Mesenchymal stem cell (in vitro differentiated cells and primary cell): Measurements from ENCODE around the gene MCM6.
"Not testable (repeated sequence)": the region's sequence is repeated elsewhere in the genome, so short reads cannot be mapped to it uniquely, and the experiment has no call there.

Source experiments
- DNase-seq: peaks from one replicate; pipeline ENCODE4 v3.0.0-alpha.2; 2013
- H2AFZ ChIP-seq: one replicate; pipeline ENCODE4 v1.6.1; 2013; ENCODE audit warnings: low read depth, mild to moderate bottlenecking, control low read depth, inconsistent platforms, low read length, moderate library complexity
- H2AK5ac ChIP-seq: 2 replicates; pipeline ENCODE4 v1.6.1; 2013; ENCODE audit warnings: low read length, moderate library complexity, mild to moderate bottlenecking, inconsistent platforms; ENCODE audit not compliant: severe bottlenecking
- H2BK120ac ChIP-seq: one replicate; pipeline ENCODE4 v1.6.1; 2013; ENCODE audit warnings: low read depth, mild to moderate bottlenecking, inconsistent platforms, low read length, moderate library complexity
- H2BK12ac ChIP-seq, 2 experiments: one replicate each; pipeline ENCODE4 v1.6.1; 2013; ENCODE audit warnings: inconsistent platforms in 2 of 2, low read length in 2 of 2, mild to moderate bottlenecking in 2 of 2, moderate library complexity in 2 of 2, control low read depth in 1 of 2
- H2BK15ac ChIP-seq: one replicate; pipeline ENCODE4 v1.6.1; 2013; ENCODE audit warnings: mild to moderate bottlenecking, low read depth, inconsistent platforms; ENCODE audit not compliant: poor library complexity, severe bottlenecking
- H2BK5ac ChIP-seq: 2 replicates; pipeline ENCODE4 v1.6.1; 2013; ENCODE audit warnings: low read depth, mild to moderate bottlenecking, low read length, control low read depth, inconsistent platforms; ENCODE audit not compliant: poor library complexity, severe bottlenecking
- H3K14ac ChIP-seq, 2 experiments: one replicate each; pipeline ENCODE4 v1.6.1; 2013; ENCODE audit warnings: inconsistent platforms in 2 of 2, low read length in 2 of 2, control low read depth in 1 of 2, mild to moderate bottlenecking in 1 of 2, moderate library complexity in 1 of 2
- H3K18ac ChIP-seq, 2 experiments: one replicate each; pipeline ENCODE4 v1.6.1; 2013; ENCODE audit warnings: inconsistent platforms in 2 of 2, low read length in 2 of 2, control low read depth in 1 of 2, low read depth in 1 of 2, mild to moderate bottlenecking in 1 of 2
- H3K23ac ChIP-seq, 2 experiments: one replicate each; pipeline ENCODE4 v1.6.1; 2013; ENCODE audit warnings: inconsistent platforms in 2 of 2, low read length in 2 of 2, mild to moderate bottlenecking in 2 of 2, moderate library complexity in 2 of 2, control low read depth in 1 of 2
- H3K27ac ChIP-seq: 2 replicates; pipeline ENCODE4 v1.5.1; 2013; ENCODE audit warnings: mild to moderate bottlenecking, moderate library complexity, low read length, control low read depth, inconsistent platforms; ENCODE audit not compliant: poor library complexity, severe bottlenecking
- H3K27me3 ChIP-seq, 2 experiments: 2 replicates each; pipeline versions ENCODE4 v1.6.1 to v1.7.0; 2013; ENCODE audit warnings: low read length in 2 of 2, mild to moderate bottlenecking in 2 of 2, moderate library complexity in 2 of 2, control low read depth in 1 of 2, inconsistent platforms in 1 of 2; ENCODE audit not compliant: control insufficient read depth in 1 of 2, insufficient read depth in 1 of 2
- H3K36me3 ChIP-seq, 2 experiments: 2 replicates each; pipeline versions ENCODE4 v1.6.1 to v1.7.0; 2013; ENCODE audit warnings: low read length in 2 of 2, control low read depth in 1 of 2, inconsistent platforms in 1 of 2, low read depth in 1 of 2, mild to moderate bottlenecking in 1 of 2; ENCODE audit not compliant: insufficient read depth in 2 of 2, control insufficient read depth in 1 of 2
- H3K4ac ChIP-seq, 2 experiments: one replicate each; pipeline ENCODE4 v1.6.1; 2013; ENCODE audit warnings: inconsistent platforms in 2 of 2, low read length in 2 of 2, mild to moderate bottlenecking in 2 of 2, moderate library complexity in 2 of 2, control low read depth in 1 of 2, low read depth in 1 of 2
- H3K4me1 ChIP-seq: 2 replicates; pipeline ENCODE4 v1.6.1; 2013; ENCODE audit warnings: low read depth, low read length, control low read depth; ENCODE audit not compliant: control insufficient read depth, insufficient read depth
- H3K4me2 ChIP-seq: 2 replicates; pipeline ENCODE4 v1.6.1; 2013; ENCODE audit warnings: low read length, mild to moderate bottlenecking, inconsistent platforms; ENCODE audit not compliant: poor library complexity, severe bottlenecking
- H3K4me3 ChIP-seq, 2 experiments: 2 replicates each; pipeline versions ENCODE4 v1.5.1 to v1.7.0; 2013; ENCODE audit warnings: low read length in 2 of 2, mild to moderate bottlenecking in 2 of 2, control low read depth in 1 of 2, low read depth in 1 of 2; ENCODE audit not compliant: insufficient read depth in 1 of 2
- H3K79me1 ChIP-seq: replicated peaks from 2 replicates; pipeline ENCODE4 v1.6.1; 2013; ENCODE audit warnings: mild to moderate bottlenecking, control low read depth, low read length, inconsistent platforms; ENCODE audit not compliant: poor library complexity, severe bottlenecking
- H3K9ac ChIP-seq: 2 replicates; pipeline ENCODE4 v1.7.0; 2013; ENCODE audit warnings: mild to moderate bottlenecking, low read length, moderate library complexity
- H3K9me3 ChIP-seq: 2 replicates; pipeline ENCODE4 v1.7.0; 2013; ENCODE audit warnings: mild to moderate bottlenecking, low read length; ENCODE audit not compliant: control insufficient read depth
- H4K8ac ChIP-seq: one replicate; pipeline ENCODE4 v1.6.1; 2013; ENCODE audit warnings: inconsistent platforms, mild to moderate bottlenecking, low read length, moderate library complexity
- H4K91ac ChIP-seq: one replicate; pipeline ENCODE4 v1.6.1; 2013; ENCODE audit warnings: mild to moderate bottlenecking, low read length, inconsistent platforms
- WGBS: methylation state at CpG from one replicate; pipeline ENCODE4 v1.1.7; 2013; ENCODE audit warnings: mixed read lengths; 5-methylcytosine and 5-hydroxymethylcytosine counted together

MCM6 gene

DNA sequence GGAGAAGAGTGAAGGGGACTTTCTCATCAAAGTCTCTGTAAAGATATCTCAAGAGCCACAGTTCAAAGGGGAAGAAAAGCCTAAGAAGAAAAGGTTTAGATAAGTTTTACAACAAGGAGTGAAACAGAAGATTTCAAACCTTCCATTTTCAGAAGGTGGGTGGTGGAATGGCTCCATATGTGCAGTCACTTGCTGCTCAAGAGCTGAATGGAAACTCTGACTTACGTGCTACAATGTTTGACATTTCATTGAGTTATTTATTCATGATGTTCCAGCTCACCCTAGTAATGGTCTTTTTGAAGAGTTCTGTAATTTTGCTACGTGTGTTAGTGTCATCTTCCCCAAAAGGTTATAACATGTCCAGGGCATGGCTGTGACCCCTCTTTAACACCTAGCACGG lies 61.0 kb downstream of the MCM6 start:
- Histone ChIP-seq H3K4me2 (no peak overlapping the region), H2BK120ac (no peak overlapping the region), H3K4me3 (no peak overlapping the region), H2AFZ (no peak overlapping the region), H2AK5ac (no peak overlapping the region), H3K9ac (no peak overlapping the region), H3K14ac (no peak overlapping the region), H4K91ac (no peak overlapping the region), H3K23ac (no peak overlapping the region), H3K27me3 (no peaks in the 10 kb centered on the region), H3K4me1 (peaks cover 14% of the 10 kb centered on the region), H3K9me3 (peaks cover 7% of the 10 kb centered on the region), H2BK15ac (no peak overlapping the region), H4K8ac (no peak overlapping the region), H3K36me3 (no peaks in the 10 kb centered on the region), H3K18ac (no peak overlapping the region), H3K79me1 (no peaks in the 10 kb centered on the region), H3K4ac (no peak overlapping the region), H2BK12ac (no peak overlapping the region), H2BK5ac (no peak overlapping the region), H3K27ac (no peak overlapping the region)
- 80% methylated on average over 1 of the region's 3 CpGs for WGBS
- DNase-seq, result no peak

DNA sequence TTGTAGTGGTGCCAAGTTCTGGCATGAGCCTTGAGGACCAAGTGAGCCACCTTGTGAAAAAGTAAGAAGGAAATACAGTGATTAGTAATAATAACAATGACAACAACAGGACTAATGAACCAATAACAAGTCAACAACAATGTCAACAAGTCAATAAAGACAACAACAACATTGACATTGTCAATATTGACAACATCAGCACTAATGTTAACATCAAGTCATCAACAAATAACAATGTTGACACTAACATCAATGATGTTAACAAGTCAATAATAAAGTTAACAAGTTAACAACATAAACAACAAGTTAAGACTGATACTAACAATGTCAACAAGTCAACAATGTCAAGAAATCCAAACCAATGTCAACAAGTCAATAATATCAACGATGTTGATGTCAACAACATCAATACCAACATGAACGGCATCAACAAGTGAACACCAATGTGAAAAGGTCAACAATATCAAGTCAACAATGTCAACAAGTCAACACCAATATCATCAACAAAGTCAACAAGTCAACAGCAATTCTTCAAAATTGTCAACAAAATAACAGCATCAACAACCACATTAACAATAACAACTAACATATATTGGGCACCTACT lies 63.2 kb downstream of the MCM6 start:
- Histone ChIP-seq H3K4me3 (no peak overlapping the region), H3K9me3 (peaks cover 7% of the 10 kb centered on the region), H2AK5ac (no peak overlapping the region), H2BK12ac (no peak overlapping the region), H3K4ac (no peak overlapping the region), H2AFZ (no peak overlapping the region), H4K8ac (no peak overlapping the region), H3K79me1 (no peaks in the 10 kb centered on the region), H2BK5ac (no peak overlapping the region), H2BK120ac (no peak overlapping the region), H2BK15ac (no peak overlapping the region), H3K14ac (no peak overlapping the region), H3K4me2 (no peak overlapping the region), H3K23ac (no peak overlapping the region), H3K27me3 (no peaks in the 10 kb centered on the region), H3K9ac (no peak overlapping the region), H3K18ac (no peak overlapping the region), H3K27ac (no peak overlapping the region), H3K36me3 (no peaks in the 10 kb centered on the region), H4K91ac (no peak overlapping the region), H3K4me1 (peaks cover 4% of the 10 kb centered on the region)
- 71% methylated on average over 2 of the region's 2 CpGs for WGBS
- no peak for DNase-seq

DNA sequence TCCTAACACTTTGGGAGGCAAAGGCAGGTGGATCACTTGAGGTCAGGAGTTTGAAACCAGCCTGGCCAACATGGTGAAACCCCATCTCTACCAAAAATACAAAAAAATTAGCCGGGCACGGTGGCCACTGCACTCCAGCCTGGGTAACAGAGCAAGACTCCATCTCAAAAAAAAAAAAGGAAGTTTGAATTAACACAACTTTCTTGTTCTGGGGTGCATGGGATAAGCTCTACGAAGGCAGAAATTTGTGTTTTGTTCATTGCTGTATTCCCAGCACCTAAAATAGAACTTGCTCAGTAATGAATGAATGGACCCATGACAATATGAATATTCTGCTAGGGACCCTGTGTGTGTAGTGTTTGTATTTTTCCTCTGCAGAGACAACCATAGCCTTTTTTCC lies 68.4 kb downstream of the MCM6 start:
- not testable (repeated sequence) for H3K4ac ChIP-seq, H2AFZ ChIP-seq, H3K4me3 ChIP-seq, H3K4me2 ChIP-seq, H3K9ac ChIP-seq, H2BK12ac ChIP-seq, H4K91ac ChIP-seq, H3K4me1 ChIP-seq, H3K36me3 ChIP-seq, H3K79me1 ChIP-seq, H2BK5ac ChIP-seq, DNase-seq, H2BK15ac ChIP-seq, H3K18ac ChIP-seq, H4K8ac ChIP-seq, H3K27ac ChIP-seq, H2BK120ac ChIP-seq, H3K14ac ChIP-seq, H3K23ac ChIP-seq, H3K27me3 ChIP-seq, H2AK5ac ChIP-seq, H3K9me3 ChIP-seq
- 88% methylated on average over 1 of the region's 3 CpGs for WGBS

DNA sequence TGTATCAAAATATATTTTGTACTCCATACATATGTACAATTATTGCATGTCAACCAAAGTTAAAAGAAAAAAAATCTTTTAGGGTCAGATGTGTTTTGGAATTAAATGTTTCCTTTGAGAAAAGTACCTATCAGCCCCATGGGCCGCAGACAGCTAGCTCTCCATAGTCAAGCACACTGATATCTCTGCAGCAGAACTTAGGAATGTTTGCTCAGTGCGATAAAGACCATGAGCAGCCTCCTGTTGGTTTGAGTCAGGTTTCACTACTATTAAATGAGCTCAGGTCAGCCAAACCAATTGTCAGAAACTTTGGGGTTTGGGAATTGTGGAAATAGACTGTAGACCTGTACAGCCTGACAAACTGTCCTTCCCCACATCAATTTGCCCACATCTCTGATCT lies 73.0 kb downstream of the MCM6 start:
- Histone ChIP-seq H4K8ac (no peak overlapping the region), H2BK12ac (no peak overlapping the region), H3K27me3 (peaks cover 0 to 3% of the 10 kb centered on the region in 2 experiments), H3K4me3 (no peak overlapping the region), H3K4ac (no peak overlapping the region), H2BK15ac (no peak overlapping the region), H3K14ac (no peak overlapping the region), H2BK5ac (no peak overlapping the region), H3K4me2 (no peak overlapping the region), H3K9ac (no peak overlapping the region), H2BK120ac (no peak overlapping the region), H3K18ac (no peak overlapping the region), H2AFZ (no peak overlapping the region), H2AK5ac (no peak overlapping the region), H3K36me3 (no peaks in the 10 kb centered on the region), H3K9me3 (no peaks in the 10 kb centered on the region), H4K91ac (no peak overlapping the region), H3K79me1 (no peaks in the 10 kb centered on the region), H3K4me1 (no peaks in the 10 kb centered on the region), H3K27ac (no peak overlapping the region), H3K23ac (no peak overlapping the region)
- 88% methylated on average over 2 of the region's 2 CpGs for WGBS
- DNase-seq, result no peak
